CD4-positive, CD25-positive, alpha-beta regulatory T cell (primary cell): Measurements from ENCODE around the gene TRDMT1. TPM values are rescaled to one million over a fixed set of nuclear protein-coding genes. Genes with fewer than 3 reads are reported as not detected.
A peak's percentile ranks its signal among the peaks of the same experiment; 100 is the strongest.

ENCODE experiments used
- ATAC-seq, 2 donors: fragments of 150-1000 bp; cut with Tn5 transposase; one replicate each; pipeline ENCODE4 v1.10.0; 2021; ENCODE audit warnings: low read depth in 2 of 2, moderate number of reproducible peaks in 2 of 2, moderate library complexity in 1 of 2
- DNase-seq, 3 donors: peaks; one replicate each; pipeline versions ENCODE4 v3.0.0 to v3.0.0-alpha.2; 2012 to 2022; ENCODE audit warnings: mixed read lengths in 1 of 3
- H3K27ac ChIP-seq: one replicate; pipeline ENCODE4 v1.7.0; 2013; ENCODE audit warnings: mild to moderate bottlenecking, low read length; ENCODE audit not compliant: insufficient read depth, poor library complexity, severe bottlenecking
- H3K27me3 ChIP-seq: one replicate; pipeline ENCODE4 v1.7.0; 2013; ENCODE audit warnings: low read length; ENCODE audit not compliant: control insufficient read depth, insufficient read depth
- H3K36me3 ChIP-seq: one replicate; pipeline ENCODE4 v1.7.0; 2013; ENCODE audit warnings: mild to moderate bottlenecking, low read length, moderate library complexity; ENCODE audit not compliant: control insufficient read depth, insufficient read depth
- H3K4me1 ChIP-seq: 2 replicates; pipeline ENCODE4 v1.7.0; 2013; ENCODE audit warnings: mild to moderate bottlenecking, low read length; ENCODE audit not compliant: insufficient read depth, control insufficient read depth, poor library complexity, severe bottlenecking
- H3K4me3 ChIP-seq: one replicate; pipeline ENCODE4 v1.7.0; 2013; ENCODE audit warnings: low read depth, mild to moderate bottlenecking, low read length, moderate library complexity
- H3K9me3 ChIP-seq, 2 experiments: 1 replicate in 1 of 2; 2 replicates in 1 of 2; pipeline ENCODE4 v1.7.0; 2013; ENCODE audit warnings: low read length in 2 of 2, mild to moderate bottlenecking in 1 of 2, moderate library complexity in 1 of 2; ENCODE audit not compliant: control insufficient read depth in 2 of 2
- H3K27ac Mint-ChIP-seq, 3 donors: one replicate each; pipeline ENCODE4 v1.8.0; 2020 to 2022; ENCODE audit warnings: mild to moderate bottlenecking in 3 of 3, mixed read lengths in 3 of 3, moderate library complexity in 2 of 3
- H3K27me3 Mint-ChIP-seq: one replicate; pipeline ENCODE4 v1.8.0; 2022; ENCODE audit warnings: mild to moderate bottlenecking, mixed read lengths
- H3K36me3 Mint-ChIP-seq: one replicate; pipeline ENCODE4 v1.8.0; 2020; ENCODE audit warnings: mixed read lengths
- H3K4me1 Mint-ChIP-seq, 4 donors: one replicate each; pipeline ENCODE4 v1.8.0; 2020 to 2022; ENCODE audit warnings: mixed read lengths in 4 of 4, mild to moderate bottlenecking in 1 of 4
- H3K4me3 Mint-ChIP-seq, 4 donors: one replicate each; pipeline ENCODE4 v1.8.0; 2020 to 2022; ENCODE audit warnings: mild to moderate bottlenecking in 4 of 4, mixed read lengths in 4 of 4, moderate library complexity in 3 of 4
- H3K9me3 Mint-ChIP-seq, 7 donors: one replicate each; pipeline ENCODE4 v1.8.0; 2020 to 2022; ENCODE audit warnings: mixed read lengths in 7 of 7, mild to moderate bottlenecking in 3 of 7, moderate library complexity in 2 of 7
- polyA plus RNA-seq, 4 donors: library from polyadenylated mRNA; unstranded; fragments of 300-500 nt; fragmentation: Illumina TruSeq; gene quantifications; one replicate each; pipeline ENCODE4 v1.2.3, GENCODE V29; 2021
- total RNA-seq: library from RNA; stranded (reverse); gene quantifications from one replicate; pipeline ENCODE4 v1.2.3, GENCODE V29; 2022

The TRDMT1 gene
- total and polyA plus RNA-seq, 5 donors from 2014 or later: 5.8 to 12.2 (median 8.2) TPM

DNA sequence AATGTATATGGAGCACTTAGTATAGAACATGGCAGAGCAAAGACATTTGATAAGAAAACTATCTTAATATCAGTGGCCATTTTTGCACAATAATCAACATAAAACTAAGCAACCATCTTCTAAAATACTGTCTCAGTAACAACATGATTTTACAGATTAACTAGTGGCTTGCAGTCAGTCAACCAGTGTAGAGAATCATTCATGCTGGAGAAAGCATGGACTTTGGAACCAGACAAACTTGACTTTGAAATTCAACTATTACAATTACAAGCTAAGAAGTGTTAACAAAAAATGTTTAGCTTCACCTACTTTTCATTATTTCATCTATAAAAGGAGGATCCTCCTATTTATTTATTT lies 99.6 kb downstream of the TRDMT1 start:
- Mint-ChIP-seq H3K36me3 (peaks cover 28% of the 10 kb centered on the region), H3K27ac (no peak overlapping the region), H3K4me1 (peaks cover 0 to 7% (median 0%) of the 10 kb centered on the region in 4 donors), H3K9me3 (peaks cover 0 to 2% (median 0%) of the 10 kb centered on the region in 7 donors), H3K27me3 (no peaks in the 10 kb centered on the region), H3K4me3 (no peak overlapping the region)
- DNase-seq (no peak), ATAC-seq (no peak)
- Histone ChIP-seq H3K4me1 (no peaks in the 10 kb centered on the region), H3K27me3 (no peaks in the 10 kb centered on the region), H3K4me3 (no peak overlapping the region), H3K9me3 (no peaks in the 10 kb centered on the region), H3K36me3 (no peaks in the 10 kb centered on the region), H3K27ac (no peak overlapping the region)

DNA sequence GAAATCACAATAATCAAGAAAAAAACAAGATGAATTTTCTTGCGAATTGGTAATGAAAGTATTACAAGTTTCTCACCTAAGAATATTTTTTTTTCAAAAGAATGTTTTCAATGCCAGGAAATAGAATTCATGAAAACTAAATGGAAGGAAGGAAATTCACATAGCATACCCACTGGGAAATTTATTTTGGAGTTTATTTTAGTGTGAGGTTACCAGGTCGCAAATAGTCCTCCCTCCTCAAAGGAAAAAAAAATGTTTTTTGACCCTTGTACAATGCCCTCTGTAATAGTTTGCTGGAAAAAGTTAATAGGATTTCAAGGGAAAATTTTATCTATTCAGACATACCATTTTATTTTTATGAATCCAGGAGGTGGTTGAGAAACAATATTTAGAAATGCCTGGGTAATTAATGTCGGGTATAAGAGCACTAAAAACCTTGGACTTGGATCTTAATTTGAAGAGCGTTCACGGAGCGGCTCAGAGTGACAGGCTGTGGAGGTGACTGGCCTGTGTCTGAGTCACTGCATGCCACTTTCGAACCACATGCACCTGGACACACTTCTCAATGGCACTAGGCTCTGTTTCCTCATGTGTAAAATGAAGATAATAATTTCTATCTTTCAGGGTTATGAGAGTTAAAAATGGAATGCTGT lies 100.1 kb downstream of the TRDMT1 start:
- H3K4me3 Mint-ChIP-seq: no peak overlapping the region
- peaks cover 26% of the 10 kb centered on the region for H3K36me3 Mint-ChIP-seq
- Histone ChIP-seq H3K4me3 (no peak overlapping the region), H3K27ac (no peak overlapping the region), H3K4me1 (no peaks in the 10 kb centered on the region), H3K36me3 (no peaks in the 10 kb centered on the region), H3K27me3 (no peaks in the 10 kb centered on the region), H3K9me3 (no peaks in the 10 kb centered on the region)
- ATAC-seq (no peak), DNase-seq (no peak)
- no peak overlapping the region for H3K27ac Mint-ChIP-seq
- peaks cover 0 to 4% (median 0%) of the 10 kb centered on the region in 7 donors for H3K9me3 Mint-ChIP-seq
- no peaks in the 10 kb centered on the region for H3K27me3 Mint-ChIP-seq
- H3K4me1 Mint-ChIP-seq: peaks cover 0 to 7% (median 0%) of the 10 kb centered on the region in 4 donors

DNA sequence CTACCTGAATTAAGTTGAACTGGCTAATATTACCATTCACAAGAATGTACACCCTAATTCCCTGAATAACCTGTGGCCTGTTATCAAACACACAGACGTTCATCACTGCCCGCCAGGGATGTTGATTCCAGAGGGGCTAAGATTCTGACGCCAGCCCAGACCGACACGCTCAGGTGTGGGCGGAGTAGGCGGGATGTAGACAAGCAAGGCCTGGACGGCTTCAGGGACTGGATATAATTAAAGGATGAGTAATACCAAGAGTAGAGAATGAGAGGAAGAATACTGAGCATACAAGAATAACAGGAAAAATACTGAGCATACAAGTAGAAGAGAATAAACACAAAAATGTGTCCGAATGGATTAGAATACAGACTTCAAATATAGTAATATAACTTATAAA lies 100.9 kb downstream of the TRDMT1 start:
- Histone ChIP-seq H3K36me3 (no peaks in the 10 kb centered on the region), H3K4me3 (no peak overlapping the region), H3K4me1 (no peaks in the 10 kb centered on the region), H3K9me3 (no peaks in the 10 kb centered on the region), H3K27ac (no peak overlapping the region), H3K27me3 (no peaks in the 10 kb centered on the region)
- DNase-seq: no peak
- peaks cover 32% of the 10 kb centered on the region for H3K36me3 Mint-ChIP-seq
- no peak for ATAC-seq
- H3K27ac Mint-ChIP-seq: peak overlapping the region in 1 of 3 donors; percentile 3
- H3K9me3 Mint-ChIP-seq: peaks cover 0 to 4% (median 0%) of the 10 kb centered on the region in 7 donors
- H3K4me3 Mint-ChIP-seq: no peak overlapping the region
- H3K27me3 Mint-ChIP-seq: no peaks in the 10 kb centered on the region
- peaks cover 0 to 7% (median 0%) of the 10 kb centered on the region in 4 donors for H3K4me1 Mint-ChIP-seq

DNA sequence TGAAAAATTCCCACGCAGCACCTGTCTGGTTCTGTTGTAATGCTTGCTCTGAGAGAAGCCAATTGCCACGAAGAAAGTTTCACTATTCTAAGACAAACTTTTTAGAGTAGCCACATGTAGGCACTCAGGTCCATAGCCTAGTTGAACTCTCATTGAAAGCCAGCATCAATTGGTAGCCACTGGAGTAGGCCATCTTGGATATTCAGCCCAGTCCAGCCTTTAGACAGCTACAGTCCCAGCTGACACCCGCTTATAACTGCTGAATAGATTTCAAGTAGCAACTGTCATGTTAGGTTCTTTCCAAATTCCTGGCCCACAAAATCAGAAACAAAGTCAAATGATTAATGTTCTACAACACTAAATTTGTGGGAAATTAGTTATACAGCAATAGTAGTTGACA lies 103.5 kb downstream of the TRDMT1 start:
- Mint-ChIP-seq H3K9me3 (peaks cover 0 to 4% (median 0%) of the 10 kb centered on the region in 7 donors), H3K4me3 (no peak overlapping the region), H3K36me3 (peaks cover 25% of the 10 kb centered on the region), H3K4me1 (peaks cover 0 to 7% (median 0%) of the 10 kb centered on the region in 4 donors), H3K27me3 (no peaks in the 10 kb centered on the region), H3K27ac (no peak overlapping the region)
- Histone ChIP-seq H3K36me3 (no peaks in the 10 kb centered on the region), H3K27me3 (no peaks in the 10 kb centered on the region), H3K9me3 (no peaks in the 10 kb centered on the region), H3K27ac (no peak overlapping the region), H3K4me3 (no peak overlapping the region), H3K4me1 (no peaks in the 10 kb centered on the region)
- no peak for ATAC-seq
- DNase-seq: no peak

Other genes starting within 250 kb of the TRDMT1 start
- 4.7 TPM for gene CUBN, start 71.9 kb downstream of the TRDMT1 start, total RNA-seq
- under 1 TPM; 0.01 to 0.30 (median 0.13) TPM for gene CUBN, start 71.9 kb downstream of the TRDMT1 start, polyA plus RNA-seq
- gene VIM, start 26.6 kb upstream of the TRDMT1 start, total RNA-seq: 1,005 TPM
- gene VIM, start 26.6 kb upstream of the TRDMT1 start, polyA plus RNA-seq: 100 to 1,000 TPM; 430 to 556 (median 487) TPM